ENCODE measurements around the gene KBTBD4. TPM values are rescaled to one million over a fixed set of nuclear protein-coding genes. Genes with fewer than 3 reads are reported as not detected.
A peak's percentile ranks its signal among the peaks of the same experiment; 100 is the strongest.

The KBTBD4 gene
- 11.1 TPM for total RNA-seq (ENCODE audit: unreplicated experiment)
- long read RNA-seq, transcript KBTBD4-202 (4 exons, 2,372 nt): major isoform, 16 of 23 reads
- long read RNA-seq, partial matches to known transcripts: 0 of 23 reads
- long read RNA-seq, other reads (novel, unspliced or antisense): 3 of 23 reads

DNA sequence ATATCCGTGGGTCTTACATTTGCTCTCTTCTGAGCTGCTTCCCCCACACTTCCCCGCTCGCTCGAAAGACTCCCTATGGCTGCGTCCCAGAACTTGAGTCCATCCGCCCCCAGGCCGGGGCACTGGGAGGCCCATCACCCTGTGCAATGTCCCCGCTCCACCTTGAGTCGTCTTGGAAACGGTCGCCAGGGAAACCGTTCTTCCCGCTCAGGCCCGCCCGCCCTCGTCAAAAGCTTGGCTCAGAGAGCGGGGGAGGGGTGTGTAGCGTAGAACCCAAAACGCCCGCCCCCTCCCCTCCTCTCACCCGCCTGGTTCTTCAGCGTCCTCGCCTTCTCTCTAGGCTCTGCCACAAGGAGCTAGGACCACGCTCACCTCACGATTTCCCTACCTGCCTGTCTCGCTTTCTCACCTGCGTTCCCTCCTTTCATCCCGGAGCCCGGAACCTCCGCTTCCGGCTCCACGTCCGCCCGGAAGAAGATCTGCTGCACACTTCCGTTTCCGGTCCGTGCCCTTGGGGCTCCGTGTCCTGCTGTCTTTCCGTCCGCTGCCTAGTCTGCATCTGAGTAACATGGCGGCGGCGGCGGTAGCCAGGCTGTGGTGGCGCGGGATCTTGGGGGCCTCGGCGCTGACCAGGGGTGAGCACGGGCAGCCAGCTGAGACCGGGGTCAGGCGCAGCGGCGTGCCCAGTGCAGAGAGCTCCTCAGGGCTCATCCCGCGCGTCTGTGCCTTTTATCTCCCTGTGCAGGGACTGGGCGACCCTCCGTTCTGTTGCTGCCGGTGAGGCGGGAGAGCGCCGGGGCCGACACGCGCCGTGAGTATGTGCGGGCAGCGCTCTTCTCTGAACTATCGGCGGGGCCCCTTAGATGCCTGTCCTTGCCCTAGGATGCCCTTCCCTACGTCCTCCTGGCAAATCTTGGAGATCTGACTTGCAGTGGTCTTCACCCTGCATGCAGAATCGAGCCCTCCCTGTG is at the start of gene KBTBD4, which contains the start of gene NDUFS3:
Gene KBTBD4, minus strand, starts transcription at position 447 of the 971 bp plus-strand sequence. Its CDS starts 19 bp downstream, at position 428.
Gene NDUFS3, plus strand, starts transcription at position 551 of the 971 bp plus-strand sequence. Its CDS starts 18 bp downstream, at position 569.
- H3K36me3 Mint-ChIP-seq (ENCODE audit: unreplicated experiment): peaks cover 6% of the 10 kb centered on the region
- peaks cover 10% of the 10 kb centered on the region for H3K27me3 Mint-ChIP-seq (ENCODE audit: unreplicated experiment)
- peaks cover 12% of the 10 kb centered on the region for H3K4me1 Mint-ChIP-seq (ENCODE audit: low read depth, unreplicated experiment)
- TF ChIP-seq, protein P1, sequence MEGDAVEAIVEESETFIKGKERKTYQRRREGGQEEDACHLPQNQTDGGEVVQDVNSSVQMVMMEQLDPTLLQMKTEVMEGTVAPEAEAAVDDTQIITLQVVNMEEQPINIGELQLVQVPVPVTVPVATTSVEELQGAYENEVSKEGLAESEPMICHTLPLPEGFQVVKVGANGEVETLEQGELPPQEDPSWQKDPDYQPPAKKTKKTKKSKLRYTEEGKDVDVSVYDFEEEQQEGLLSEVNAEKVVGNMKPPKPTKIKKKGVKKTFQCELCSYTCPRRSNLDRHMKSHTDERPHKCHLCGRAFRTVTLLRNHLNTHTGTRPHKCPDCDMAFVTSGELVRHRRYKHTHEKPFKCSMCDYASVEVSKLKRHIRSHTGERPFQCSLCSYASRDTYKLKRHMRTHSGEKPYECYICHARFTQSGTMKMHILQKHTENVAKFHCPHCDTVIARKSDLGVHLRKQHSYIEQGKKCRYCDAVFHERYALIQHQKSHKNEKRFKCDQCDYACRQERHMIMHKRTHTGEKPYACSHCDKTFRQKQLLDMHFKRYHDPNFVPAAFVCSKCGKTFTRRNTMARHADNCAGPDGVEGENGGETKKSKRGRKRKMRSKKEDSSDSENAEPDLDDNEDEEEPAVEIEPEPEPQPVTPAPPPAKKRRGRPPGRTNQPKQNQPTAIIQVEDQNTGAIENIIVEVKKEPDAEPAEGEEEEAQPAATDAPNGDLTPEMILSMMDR (IDR thresholded peaks at IDR 0.05; ENCODE audit: partially characterized antibody, unreplicated experiment): no peak
- H3K9me3 Mint-ChIP-seq (ENCODE audit: unreplicated experiment): peaks cover 7% of the 10 kb centered on the region
- peak within 1 kb of the TSS; percentile 98 for H3K27ac Mint-ChIP-seq (ENCODE audit: unreplicated experiment)
- H3K4me3 Mint-ChIP-seq (ENCODE audit: unreplicated experiment): peak within 1 kb of the TSS; percentile 100
- DNase-seq: peak; percentile 89

DNA sequence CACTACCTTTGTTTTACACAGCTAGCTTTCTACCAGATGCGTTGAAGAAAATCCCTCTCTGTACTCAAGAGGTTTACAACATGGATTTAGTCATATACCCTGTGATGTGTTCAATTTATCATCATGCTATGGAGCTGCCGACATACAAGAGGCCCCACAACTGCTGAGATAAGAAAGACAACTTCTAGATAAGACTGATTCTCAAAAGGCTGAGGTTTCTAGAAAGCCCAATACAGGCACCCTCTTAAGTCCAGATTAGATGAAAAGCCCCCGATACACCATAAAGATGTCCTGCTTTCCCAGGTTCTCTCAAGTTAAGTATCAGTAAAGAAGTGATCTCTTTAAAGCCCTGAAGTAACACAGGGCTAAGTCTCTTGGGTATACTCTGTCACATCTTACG is 49.3 kb upstream of the KBTBD4 start:
- H3K27ac Mint-ChIP-seq (ENCODE audit: unreplicated experiment): no peak overlapping the region
- H3K36me3 Mint-ChIP-seq (ENCODE audit: unreplicated experiment): no peaks in the 10 kb centered on the region

DNA sequence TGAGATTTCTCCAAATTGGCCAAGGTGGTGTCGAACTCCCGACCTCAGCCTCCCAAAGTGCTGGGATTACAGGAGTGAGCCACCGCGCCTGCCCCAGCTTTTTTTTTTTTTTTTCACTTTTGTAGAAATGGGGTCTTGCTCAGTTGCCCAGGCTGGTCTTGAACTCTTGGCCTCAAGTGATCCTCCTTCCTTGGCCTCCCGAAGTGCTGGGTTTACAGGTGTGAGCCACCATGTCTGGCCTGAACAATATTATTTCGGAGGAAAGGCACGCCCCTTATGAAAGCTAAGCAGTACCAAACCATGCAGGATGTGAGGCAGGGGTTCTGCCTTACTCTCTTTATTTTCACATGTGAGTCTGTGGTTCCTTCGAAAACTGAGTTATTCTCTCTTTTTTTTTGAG is 47.5 kb upstream of the KBTBD4 start:
- H3K4me3 Mint-ChIP-seq (ENCODE audit: unreplicated experiment): no peak overlapping the region
- no peaks in the 10 kb centered on the region for H3K36me3 Mint-ChIP-seq (ENCODE audit: unreplicated experiment)

More for the DNA sequence above, 49.3 kb upstream of the KBTBD4 start:
- Mint-ChIP-seq H3K27me3 (ENCODE audit: unreplicated experiment) (peaks cover 2% of the 10 kb centered on the region), H3K4me3 (ENCODE audit: unreplicated experiment) (no peak overlapping the region), H3K9me3 (ENCODE audit: unreplicated experiment) (no peaks in the 10 kb centered on the region), H3K4me1 (ENCODE audit: low read depth, unreplicated experiment) (no peaks in the 10 kb centered on the region)
- DNase-seq: no peak
- TF ChIP-seq, protein P1 (IDR thresholded peaks at IDR 0.05; ENCODE audit: partially characterized antibody, unreplicated experiment): no peak

DNA sequence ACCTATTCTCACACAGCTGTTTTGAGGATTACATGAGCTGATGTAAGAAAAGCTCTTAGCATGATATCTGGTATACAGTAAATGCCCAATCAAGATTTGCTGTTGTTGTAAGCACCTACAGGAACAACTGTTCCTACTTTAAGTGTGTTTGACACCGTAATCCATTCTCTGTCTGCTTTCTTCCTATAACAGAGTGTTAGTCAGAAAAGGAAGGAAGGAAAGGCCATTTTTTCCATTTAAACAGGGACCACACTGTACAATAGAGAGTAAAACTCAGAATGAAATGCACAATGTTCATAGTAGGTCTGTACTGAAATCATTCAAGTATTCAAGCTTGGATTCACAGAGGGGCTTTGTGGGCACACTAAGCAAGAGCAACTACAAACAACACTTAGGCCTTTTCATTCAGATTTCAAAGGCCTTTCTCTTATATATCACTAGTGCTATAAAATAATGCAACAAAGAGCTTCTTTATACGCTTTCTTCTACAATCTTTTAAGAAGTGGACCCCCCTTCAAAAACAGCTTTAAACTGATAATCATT is 42.1 kb upstream of the KBTBD4 start:
- Mint-ChIP-seq H3K4me1 (ENCODE audit: low read depth, unreplicated experiment) (no peaks in the 10 kb centered on the region), H3K4me3 (ENCODE audit: unreplicated experiment) (no peak overlapping the region), H3K36me3 (ENCODE audit: unreplicated experiment) (no peaks in the 10 kb centered on the region), H3K27me3 (ENCODE audit: unreplicated experiment) (no peaks in the 10 kb centered on the region), H3K27ac (ENCODE audit: unreplicated experiment) (no peak overlapping the region), H3K9me3 (ENCODE audit: unreplicated experiment) (no peaks in the 10 kb centered on the region)
- DNase-seq: no peak
- TF ChIP-seq, protein P1 (IDR thresholded peaks at IDR 0.05; ENCODE audit: partially characterized antibody, unreplicated experiment): no peak

More for the DNA sequence above, 47.5 kb upstream of the KBTBD4 start:
- no peaks in the 10 kb centered on the region for H3K9me3 Mint-ChIP-seq (ENCODE audit: unreplicated experiment)
- no peak overlapping the region for H3K27ac Mint-ChIP-seq (ENCODE audit: unreplicated experiment)
- H3K27me3 Mint-ChIP-seq (ENCODE audit: unreplicated experiment): peaks cover 2% of the 10 kb centered on the region
- DNase-seq: no peak
- H3K4me1 Mint-ChIP-seq (ENCODE audit: low read depth, unreplicated experiment): no peaks in the 10 kb centered on the region
- TF ChIP-seq, protein P1 (IDR thresholded peaks at IDR 0.05; ENCODE audit: partially characterized antibody, unreplicated experiment): no peak
